Osteocyte (in vitro differentiated cells): ENCODE results near the gene TRIP12. TPM values are rescaled to one million over a fixed set of nuclear protein-coding genes. Genes with fewer than 3 reads are reported as not detected.

ENCODE experiments used
- DNase-seq: peaks from one replicate; pipeline ENCODE4 v3.0.0; 2021; ENCODE audit warnings: mixed read lengths; ENCODE audit not compliant: unreplicated experiment; ENCODE audit errors: extremely low spot score
- H3K27ac Mint-ChIP-seq: one replicate; pipeline ENCODE4 v1.8.0; 2021; ENCODE audit warnings: mild to moderate bottlenecking, mixed read lengths; ENCODE audit not compliant: unreplicated experiment
- H3K27me3 Mint-ChIP-seq: one replicate; pipeline ENCODE4 v1.8.0; 2021; ENCODE audit warnings: mixed read lengths; ENCODE audit not compliant: unreplicated experiment
- H3K36me3 Mint-ChIP-seq: one replicate; pipeline ENCODE4 v1.8.0; 2021; ENCODE audit warnings: mixed read lengths; ENCODE audit not compliant: unreplicated experiment
- H3K4me1 Mint-ChIP-seq: one replicate; pipeline ENCODE4 v1.8.0; 2021; ENCODE audit warnings: mixed read lengths; ENCODE audit not compliant: unreplicated experiment
- H3K4me3 Mint-ChIP-seq: one replicate; pipeline ENCODE4 v1.8.0; 2021; ENCODE audit warnings: mild to moderate bottlenecking, moderate library complexity, mixed read lengths; ENCODE audit not compliant: unreplicated experiment
- H3K9me3 Mint-ChIP-seq: one replicate; pipeline ENCODE4 v1.8.0; 2021; ENCODE audit warnings: mixed read lengths; ENCODE audit not compliant: unreplicated experiment
- total RNA-seq: library from RNA; stranded (reverse); gene quantifications from 2 replicates; pipeline ENCODE4 v1.2.1, GENCODE V29; 2021
- TF ChIP-seq, protein P1 (sequence below): fragments of 200-600 bp; sonication (generic); IDR thresholded peaks from 2 replicates; pipeline ENCODE4 v1.5.0; 2021; ENCODE audit warnings: antibody characterized with exemption, mild to moderate bottlenecking, moderate library complexity

Gene TRIP12
- total RNA-seq, 1 donor from 2014 or later, result 272 TPM

DNA sequence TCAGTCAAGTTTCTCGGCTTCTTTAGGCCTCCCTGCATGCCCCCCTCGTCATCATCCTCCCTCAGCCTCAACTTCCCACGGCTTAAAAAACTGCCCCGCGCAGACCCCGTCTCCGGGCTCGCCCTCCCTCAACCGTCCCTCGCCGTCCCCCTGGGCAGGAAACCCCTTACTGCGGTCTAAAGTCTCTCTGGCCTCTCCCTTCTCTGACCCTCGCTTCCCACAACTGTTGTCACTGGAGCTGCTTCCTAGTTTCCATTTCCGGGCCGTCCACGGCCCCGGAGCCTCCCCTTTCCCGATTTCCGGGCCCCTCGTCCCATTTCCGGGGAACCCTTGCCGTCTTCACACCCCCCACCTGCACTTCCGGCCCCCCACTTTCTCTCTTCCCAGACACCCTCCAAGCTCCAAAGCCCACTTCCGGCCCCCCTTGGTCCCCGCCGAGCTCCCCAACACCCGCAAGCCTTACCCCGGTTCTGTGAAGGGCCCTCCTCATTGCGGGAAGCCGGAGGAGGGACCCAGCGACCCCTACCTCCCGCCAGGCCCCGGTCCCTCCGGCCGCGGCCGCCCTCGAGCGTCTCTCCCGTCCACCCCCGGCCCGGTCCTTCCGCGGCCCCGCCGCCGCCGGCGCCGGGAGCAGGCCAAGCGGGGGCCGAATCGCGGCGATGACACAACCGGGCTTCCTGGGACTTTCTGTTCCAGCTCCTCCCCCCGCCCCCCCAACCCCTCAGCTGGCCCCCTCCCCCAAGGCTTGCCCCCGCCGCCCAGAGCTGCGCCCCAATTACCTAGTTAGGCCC lies 513 bp downstream of the TRIP12 start:
- peak overlapping the region; percentile 100 for H3K27ac Mint-ChIP-seq
- DNase-seq, result peak; percentile 84
- H3K9me3 Mint-ChIP-seq, result no peaks in the 10 kb centered on the region
- H3K4me3 Mint-ChIP-seq, result peak overlapping the region; percentile 99
- peaks cover 10% of the 10 kb centered on the region for H3K36me3 Mint-ChIP-seq
- TF ChIP-seq, protein P1, sequence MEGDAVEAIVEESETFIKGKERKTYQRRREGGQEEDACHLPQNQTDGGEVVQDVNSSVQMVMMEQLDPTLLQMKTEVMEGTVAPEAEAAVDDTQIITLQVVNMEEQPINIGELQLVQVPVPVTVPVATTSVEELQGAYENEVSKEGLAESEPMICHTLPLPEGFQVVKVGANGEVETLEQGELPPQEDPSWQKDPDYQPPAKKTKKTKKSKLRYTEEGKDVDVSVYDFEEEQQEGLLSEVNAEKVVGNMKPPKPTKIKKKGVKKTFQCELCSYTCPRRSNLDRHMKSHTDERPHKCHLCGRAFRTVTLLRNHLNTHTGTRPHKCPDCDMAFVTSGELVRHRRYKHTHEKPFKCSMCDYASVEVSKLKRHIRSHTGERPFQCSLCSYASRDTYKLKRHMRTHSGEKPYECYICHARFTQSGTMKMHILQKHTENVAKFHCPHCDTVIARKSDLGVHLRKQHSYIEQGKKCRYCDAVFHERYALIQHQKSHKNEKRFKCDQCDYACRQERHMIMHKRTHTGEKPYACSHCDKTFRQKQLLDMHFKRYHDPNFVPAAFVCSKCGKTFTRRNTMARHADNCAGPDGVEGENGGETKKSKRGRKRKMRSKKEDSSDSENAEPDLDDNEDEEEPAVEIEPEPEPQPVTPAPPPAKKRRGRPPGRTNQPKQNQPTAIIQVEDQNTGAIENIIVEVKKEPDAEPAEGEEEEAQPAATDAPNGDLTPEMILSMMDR, result no peak
- peaks cover 59% of the 10 kb centered on the region for H3K4me1 Mint-ChIP-seq
- no peaks in the 10 kb centered on the region for H3K27me3 Mint-ChIP-seq

DNA sequence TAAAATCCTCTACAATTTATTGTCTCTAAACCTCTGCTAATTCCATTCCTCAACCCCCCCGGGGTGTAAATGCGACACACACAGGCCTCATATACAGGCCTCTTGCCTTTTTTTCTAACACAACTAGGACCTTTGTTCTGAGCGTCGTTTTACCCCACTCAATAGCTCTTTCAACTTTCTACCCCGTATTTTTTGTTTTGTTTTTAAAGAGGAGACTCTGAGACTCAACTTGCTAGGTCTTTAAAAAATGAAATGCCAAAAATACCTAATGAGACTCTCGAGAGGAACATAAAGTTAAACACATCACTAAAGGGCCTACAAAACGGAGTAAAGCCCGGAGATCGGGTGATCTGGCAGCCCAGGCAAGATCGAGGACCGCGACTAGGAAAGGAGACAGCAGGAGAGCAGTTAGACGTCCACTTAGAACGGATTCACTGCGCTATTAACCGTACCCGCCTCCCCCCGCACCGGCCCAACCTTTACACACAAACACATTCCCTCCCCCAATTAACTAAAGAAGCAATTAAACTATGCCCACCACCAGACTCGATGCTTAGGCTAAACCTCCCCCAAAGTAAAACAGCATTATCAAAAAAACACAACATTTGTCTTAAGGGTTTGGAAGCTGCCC lies 1.7 kb downstream of the TRIP12 start:
- H3K9me3 Mint-ChIP-seq, result no peaks in the 10 kb centered on the region
- H3K27me3 Mint-ChIP-seq, result no peaks in the 10 kb centered on the region
- TF ChIP-seq, protein P1, result no peak
- peak; percentile 62 for DNase-seq
- H3K4me3 Mint-ChIP-seq, result peak overlapping the region; percentile 99
- peak overlapping the region; percentile 99 for H3K27ac Mint-ChIP-seq
- peaks cover 54% of the 10 kb centered on the region for H3K4me1 Mint-ChIP-seq
- peaks cover 10% of the 10 kb centered on the region for H3K36me3 Mint-ChIP-seq

DNA sequence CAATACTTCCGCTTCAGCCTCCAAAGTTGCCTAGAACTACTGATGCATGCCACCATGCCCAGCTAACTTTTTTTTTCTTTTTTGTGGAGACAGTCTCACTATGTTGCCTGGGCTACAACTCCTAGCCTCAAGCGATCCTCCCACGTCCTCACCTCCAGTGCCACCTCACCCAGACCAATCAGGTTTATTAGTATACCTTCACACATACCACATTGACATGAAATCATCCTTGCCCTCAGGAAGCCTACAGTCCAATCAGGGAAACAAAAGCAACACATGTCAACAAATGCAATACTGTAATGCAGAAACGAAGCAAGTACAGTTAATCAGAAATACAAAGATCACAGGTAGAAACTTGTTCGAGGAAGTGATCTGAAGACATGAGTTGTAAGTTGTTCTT lies 4.0 kb downstream of the TRIP12 start:
- H3K4me3 Mint-ChIP-seq, result no peak overlapping the region
- H3K4me1 Mint-ChIP-seq, result peaks cover 49% of the 10 kb centered on the region
- no peaks in the 10 kb centered on the region for H3K9me3 Mint-ChIP-seq
- no peaks in the 10 kb centered on the region for H3K27me3 Mint-ChIP-seq
- TF ChIP-seq, protein P1, result no peak
- H3K36me3 Mint-ChIP-seq, result peaks cover 13% of the 10 kb centered on the region
- DNase-seq, result no peak
- no peak overlapping the region for H3K27ac Mint-ChIP-seq

DNA sequence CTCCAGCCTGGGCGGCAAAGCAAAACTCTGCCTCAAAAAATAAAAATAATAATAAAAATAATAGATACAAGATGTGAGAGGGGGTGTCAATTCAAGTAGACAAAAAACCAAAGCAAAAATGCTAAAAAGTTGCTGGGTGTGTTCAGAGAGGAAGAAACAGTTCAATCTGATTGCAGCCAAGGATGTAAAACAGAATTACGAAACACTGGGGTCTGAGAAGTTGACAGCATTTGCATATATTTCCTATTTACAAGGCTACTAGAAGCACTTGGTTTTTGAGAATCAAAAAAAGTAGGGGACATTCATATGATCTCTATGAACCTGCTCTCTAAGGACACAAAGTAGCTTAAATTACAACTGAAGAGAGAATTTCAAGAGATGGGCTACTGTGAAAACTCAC lies 7.6 kb downstream of the TRIP12 start:
- no peak for DNase-seq
- Mint-ChIP-seq H3K27me3 (no peaks in the 10 kb centered on the region), H3K27ac (no peak overlapping the region), H3K4me1 (peaks cover 58% of the 10 kb centered on the region), H3K4me3 (no peak overlapping the region), H3K36me3 (peaks cover 13% of the 10 kb centered on the region), H3K9me3 (no peaks in the 10 kb centered on the region)
- TF ChIP-seq, protein P1, result no peak

DNA sequence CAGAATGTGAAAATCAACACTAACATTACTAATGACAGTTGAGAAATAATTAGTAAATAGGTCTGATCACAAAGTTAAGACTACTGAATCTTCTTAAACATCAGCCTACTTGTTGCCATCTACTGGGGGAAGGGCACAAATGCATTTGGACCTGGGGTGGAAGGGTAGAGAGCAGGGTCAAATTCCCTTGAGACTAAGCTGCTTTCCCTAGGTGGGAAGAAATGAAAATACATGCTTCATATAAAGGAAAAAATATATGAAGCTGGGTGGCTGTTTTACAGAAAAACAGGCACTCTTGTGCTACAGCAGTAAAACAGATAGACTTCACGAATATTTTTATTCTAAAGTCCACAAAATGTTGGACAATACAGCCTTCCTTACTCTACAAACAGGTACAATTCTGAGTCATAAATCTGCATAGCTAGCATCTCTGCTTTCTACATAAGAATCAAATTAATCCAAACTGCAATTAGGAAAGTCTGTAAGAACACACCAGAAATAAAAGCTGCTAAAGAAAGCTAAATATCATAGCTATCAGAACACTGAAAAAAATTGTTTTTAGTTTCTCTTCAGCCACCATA lies 10.9 kb downstream of the TRIP12 start:
- Mint-ChIP-seq H3K4me1 (peaks cover 45% of the 10 kb centered on the region), H3K27ac (peak overlapping the region; percentile 60)
- TF ChIP-seq, protein P1, result peak; percentile 48

More for the DNA sequence above, 10.9 kb downstream of the TRIP12 start:
- no peak for DNase-seq
- H3K9me3 Mint-ChIP-seq, result no peaks in the 10 kb centered on the region
- peaks cover 15% of the 10 kb centered on the region for H3K36me3 Mint-ChIP-seq
- H3K4me3 Mint-ChIP-seq, result no peak overlapping the region
- no peaks in the 10 kb centered on the region for H3K27me3 Mint-ChIP-seq
